ENCODE data around the gene ZBTB20. TPM values are rescaled to one million over a fixed set of nuclear protein-coding genes. Genes with fewer than 3 reads are reported as not detected.

Gene ZBTB20
- total and polyA plus RNA-seq, 2 of the 4 experiments (the other 2 are of a cell fraction), result 0.75 to 14.7 TPM

- no peak overlapping the region for H3K18ac ChIP-seq (ENCODE audit: low read depth, low read length)
- ChIA-PET CTCF (no interaction called here), POLR2A (ENCODE audit: unreplicated experiment) (no interaction called here)
- H3K9ac ChIP-seq (ENCODE audit: low read depth, low read length), result no peak overlapping the region
- no peak overlapping the region for H3K23ac ChIP-seq (ENCODE audit: low read depth, low read length)
- no peak overlapping the region for H4K5ac ChIP-seq (ENCODE audit: low read depth, low read length)
- peaks cover 2% of the 10 kb centered on the region; the same call in 1 of the 2 replicates for H3K9me1 ChIP-seq (ENCODE audit: insufficient read depth, low read length)
- 62% methylated on average over 4 of the region's 6 CpGs; no CpG with 5 or more reads in 1 of the 2 experiments for WGBS, 2 experiments (ENCODE audit: extremely low coverage in 2 of 2, insufficient read length in 1 of 2)
- H3K79me1 ChIP-seq (ENCODE audit: low read depth in 1 of 2, low read length in 2 of 2), result no peaks in the 10 kb centered on the region
- H4K20me1 ChIP-seq (ENCODE audit: insufficient read depth, low read length), result no peaks in the 10 kb centered on the region
- no peak overlapping the region for H2AK5ac ChIP-seq (ENCODE audit: low read depth, low read length)
- no peak overlapping the region for H2BK15ac ChIP-seq (ENCODE audit: low read depth, low read length)
- DNase-seq (no peak), ATAC-seq (ENCODE audit: low read depth) (no peak)
- no peak overlapping the region for H3K4me2 ChIP-seq (ENCODE audit: low read depth, low read length)
- H2BK120ac ChIP-seq (ENCODE audit: low read depth, low read length), result no peak overlapping the region
- H2AK9ac ChIP-seq (replicated peaks; ENCODE audit: low read depth, low read length, poor library complexity), result no peak overlapping the region
- in situ Hi-C loops (cut with MboI; ENCODE audit: low sequenced_read_pairs), result no loop called here
- H2AFZ ChIP-seq (replicated peaks; ENCODE audit: low read length, poor library complexity), result no peak overlapping the region
- H4K8ac ChIP-seq (ENCODE audit: low read depth in 2 of 2, low read length in 2 of 2), result no peak overlapping the region
- H2BK5ac ChIP-seq (ENCODE audit: low read depth, low read length, poor library complexity, severe bottlenecking), result no peak overlapping the region
- intact Hi-C loops (cut with micrococcal nuclease), result loop anchor here (5.0 kb wide), 1 partner anchor 122 kb away; no protein-coding TSS in a partner anchor
- no TSS peak for BruUV-seq (replicated peaks)
- no peak overlapping the region for H2BK20ac ChIP-seq (ENCODE audit: low read depth, low read length)
- H3K9me3 ChIP-seq (ENCODE audit: control insufficient read depth, insufficient read depth, low read length), result no peaks in the 10 kb centered on the region
- peaks cover 14% of the 10 kb centered on the region for H3K27me3 ChIP-seq (ENCODE audit: control insufficient read depth, insufficient read depth, low read length)
- no peak overlapping the region for H4K91ac ChIP-seq (ENCODE audit: insufficient read depth, low read depth, low read length)
- H3K4me1 ChIP-seq (ENCODE audit: control insufficient read depth, insufficient read depth, low read length), result no peaks in the 10 kb centered on the region
- no peak overlapping the region for H3K14ac ChIP-seq (replicated peaks; ENCODE audit: low read depth, low read length)
- H3K4ac ChIP-seq (ENCODE audit: low read depth, low read length), result no peak overlapping the region
- TF ChIP-seq CHD1 (IDR thresholded peaks at IDR 0.05; ENCODE audit: low read depth, low read length) (no peak), BHLHE40 (IDR thresholded peaks at IDR 0.05; ENCODE audit: low read depth, low read length) (no peak), CTCF (conservative IDR thresholded peaks at IDR 0.05; ENCODE audit: low read depth, low read length) (no peak), ELK1 (IDR thresholded peaks at IDR 0.05; ENCODE audit: borderline replicate concordance, low read depth, low read length) (no peak), MAFK (IDR thresholded peaks at IDR 0.05; ENCODE audit: low read depth, low read length) (no peak), SMC3 (IDR thresholded peaks at IDR 0.05; ENCODE audit: low read depth, low read length) (no peak), USF2 (IDR thresholded peaks at IDR 0.05; ENCODE audit: low read depth, low read length) (no peak), NFE2L2 (IDR thresholded peaks at IDR 0.05; ENCODE audit: low read depth, low read length) (no peak), RFX5 (IDR thresholded peaks at IDR 0.05; ENCODE audit: low read depth, low read length) (no peak), CEBPB (IDR thresholded peaks at IDR 0.05; ENCODE audit: low read depth, low read length) (no peak), FOS (IDR thresholded peaks at IDR 0.05; ENCODE audit: low read depth, low read length) (no peak), MXI1 (IDR thresholded peaks at IDR 0.05; ENCODE audit: borderline replicate concordance, low read depth, low read length) (no peak), RAD21 (IDR thresholded peaks at IDR 0.05; ENCODE audit: low read length) (no peak), POLR2A (IDR thresholded peaks at IDR 0.05; ENCODE audit: low read depth, low read length) (no peak), MAZ (IDR thresholded peaks at IDR 0.05; ENCODE audit: borderline replicate concordance, low read depth, low read length) (no peak), RCOR1 (IDR thresholded peaks at IDR 0.05; ENCODE audit: insufficient replicate concordance, low read length) (no peak)
- no peak overlapping the region for H3K56ac ChIP-seq (ENCODE audit: extremely low read depth, insufficient read depth, low read length)
- no peak overlapping the region for H3K27ac ChIP-seq (ENCODE audit: insufficient read depth, low read length)
- no peaks in the 10 kb centered on the region for H3K36me3 ChIP-seq (ENCODE audit: control insufficient read depth, insufficient read depth, low read length)
- H3K4me3 ChIP-seq (ENCODE audit: insufficient read depth, low read depth, low read length), result no peak overlapping the region
- dilution Hi-C loops (cut with HindIII; ENCODE audit: low sequenced_read_pairs, unreplicated experiment), result no loop called here
These were observed 852.1 kb downstream of the ZBTB20 start for GRCh38 chr3:114294940-114295480.

Data from IMR-90 (cell line).